GM21360 (cell line): ENCODE results near the gene ACAD10.
"Not testable (repeated sequence)": the region's sequence is repeated elsewhere in the genome, so short reads cannot be mapped to it uniquely, and the experiment has no call there.

Source experiments
- ATAC-seq: cut with Tn5 transposase; IDR thresholded peaks from one replicate; pipeline ENCODE4 v1.9.1; 2021; ENCODE audit warnings: mild to moderate bottlenecking, moderate library complexity; ENCODE audit not compliant: unreplicated experiment

Gene ACAD10

GRCh38 chr12:111686574-111687105 lies 787 bp downstream of the ACAD10 start:
- ATAC-seq: no peak

- ATAC-seq: no peak
These were observed 1.4 kb downstream of the ACAD10 start for GRCh38 chr12:111687255-111687654.

- no peak for ATAC-seq
These were observed 2.1 kb downstream of the ACAD10 start for GRCh38 chr12:111687952-111688351.

- ATAC-seq: no peak
These were observed 5.4 kb downstream of the ACAD10 start for GRCh38 chr12:111691262-111691661.

- no peak for ATAC-seq
These were observed 6.8 kb downstream of the ACAD10 start for GRCh38 chr12:111692575-111693210.

- no peak for ATAC-seq
These were observed 8.0 kb downstream of the ACAD10 start for GRCh38 chr12:111693818-111694217.

- ATAC-seq: no peak
These were observed 14.1 kb downstream of the ACAD10 start for GRCh38 chr12:111699962-111700361.

GRCh38 chr12:111705672-111706071 lies 19.8 kb downstream of the ACAD10 start:
- no peak for ATAC-seq

GRCh38 chr12:111706145-111706544 lies 20.3 kb downstream of the ACAD10 start:
- ATAC-seq: no peak

GRCh38 chr12:111715279-111715678 lies 29.4 kb downstream of the ACAD10 start:
- no peak for ATAC-seq

GRCh38 chr12:111719316-111719715 lies 33.5 kb downstream of the ACAD10 start:
- not testable (repeated sequence) for ATAC-seq

- no peak for ATAC-seq
These were observed 34.6 kb downstream of the ACAD10 start for GRCh38 chr12:111720457-111720856.

GRCh38 chr12:111723646-111724360 lies 38.0 kb downstream of the ACAD10 start:
- ATAC-seq: not testable (repeated sequence)

GRCh38 chr12:111728795-111729194 lies 42.9 kb downstream of the ACAD10 start:
- no peak for ATAC-seq

- ATAC-seq: no peak
These were observed 44.6 kb downstream of the ACAD10 start for GRCh38 chr12:111730420-111730819.

- ATAC-seq: no peak
These were observed 46.9 kb downstream of the ACAD10 start for GRCh38 chr12:111732786-111733185.

GRCh38 chr12:111733340-111733915 lies 47.6 kb downstream of the ACAD10 start:
- no peak for ATAC-seq

GRCh38 chr12:111739524-111739923 lies 53.7 kb downstream of the ACAD10 start:
- ATAC-seq: not testable (repeated sequence)

- ATAC-seq: no peak
These were observed 55.5 kb downstream of the ACAD10 start for GRCh38 chr12:111741235-111741812.

- no peak for ATAC-seq
These were observed 59.4 kb downstream of the ACAD10 start for GRCh38 chr12:111745211-111745610.

GRCh38 chr12:111747333-111747732 lies 61.5 kb downstream of the ACAD10 start:
- ATAC-seq: no peak
